GM19023 (cell line): ENCODE results near the gene LOXL3.
A peak's percentile ranks its signal among the peaks of the same experiment; 100 is the strongest.

ENCODE experiments used
- ATAC-seq: cut with Tn5 transposase; IDR thresholded peaks from one replicate; pipeline ENCODE4 v1.9.1; 2021; ENCODE audit warnings: mild to moderate bottlenecking, moderate library complexity; ENCODE audit not compliant: unreplicated experiment

LOXL3 gene, protein sequence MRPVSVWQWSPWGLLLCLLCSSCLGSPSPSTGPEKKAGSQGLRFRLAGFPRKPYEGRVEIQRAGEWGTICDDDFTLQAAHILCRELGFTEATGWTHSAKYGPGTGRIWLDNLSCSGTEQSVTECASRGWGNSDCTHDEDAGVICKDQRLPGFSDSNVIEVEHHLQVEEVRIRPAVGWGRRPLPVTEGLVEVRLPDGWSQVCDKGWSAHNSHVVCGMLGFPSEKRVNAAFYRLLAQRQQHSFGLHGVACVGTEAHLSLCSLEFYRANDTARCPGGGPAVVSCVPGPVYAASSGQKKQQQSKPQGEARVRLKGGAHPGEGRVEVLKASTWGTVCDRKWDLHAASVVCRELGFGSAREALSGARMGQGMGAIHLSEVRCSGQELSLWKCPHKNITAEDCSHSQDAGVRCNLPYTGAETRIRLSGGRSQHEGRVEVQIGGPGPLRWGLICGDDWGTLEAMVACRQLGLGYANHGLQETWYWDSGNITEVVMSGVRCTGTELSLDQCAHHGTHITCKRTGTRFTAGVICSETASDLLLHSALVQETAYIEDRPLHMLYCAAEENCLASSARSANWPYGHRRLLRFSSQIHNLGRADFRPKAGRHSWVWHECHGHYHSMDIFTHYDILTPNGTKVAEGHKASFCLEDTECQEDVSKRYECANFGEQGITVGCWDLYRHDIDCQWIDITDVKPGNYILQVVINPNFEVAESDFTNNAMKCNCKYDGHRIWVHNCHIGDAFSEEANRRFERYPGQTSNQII

DNA sequence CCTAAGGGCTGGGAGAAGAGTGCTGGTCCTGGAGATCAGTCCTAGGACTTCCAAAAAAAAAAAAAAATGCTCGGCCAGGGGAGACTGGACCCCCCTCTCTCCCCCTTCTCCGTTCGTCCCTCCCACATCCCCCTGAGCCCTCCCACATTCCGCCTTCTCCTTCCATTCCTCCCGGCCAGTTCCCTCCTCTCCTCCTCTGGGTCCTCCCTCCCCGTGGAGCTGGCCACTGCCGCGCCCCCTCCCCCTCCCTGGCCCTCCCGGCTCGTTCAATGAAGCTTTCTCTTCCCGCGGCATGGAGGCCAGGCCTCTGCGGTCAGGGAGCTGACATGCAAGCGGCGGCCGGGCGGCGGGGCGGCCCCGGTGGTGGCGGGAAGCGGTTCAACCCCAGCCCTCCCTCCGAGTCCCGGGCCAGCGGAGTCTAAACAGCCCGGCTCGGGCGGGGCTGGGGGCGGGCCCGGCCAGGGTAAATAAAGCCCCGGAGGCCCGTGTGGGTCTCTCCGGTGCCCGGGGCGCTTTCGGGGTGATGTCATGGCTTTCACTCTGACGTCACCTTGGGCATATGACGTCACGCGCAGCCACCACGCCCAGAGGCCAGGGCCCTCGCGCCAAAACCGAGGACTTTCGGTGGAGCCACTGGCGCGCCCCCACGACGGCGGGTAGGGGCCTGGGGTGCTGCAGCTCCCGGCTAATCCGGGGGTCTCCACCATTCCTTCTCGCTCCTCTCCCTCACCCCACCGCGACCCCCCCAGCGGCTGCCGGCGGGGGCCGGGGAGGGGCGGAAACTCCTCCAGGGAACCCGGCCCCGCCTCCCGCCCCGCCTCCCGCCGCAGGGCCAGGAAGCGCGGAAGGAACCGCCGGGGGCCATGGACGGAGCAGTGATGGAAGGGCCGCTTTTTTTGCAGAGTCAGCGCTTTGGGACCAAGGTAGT is at the start of gene LOXL3, which contains the start of gene DOK1:
TSS of gene LOXL3 (minus strand) at position 51 of the 928 bp plus-strand sequence. CDS start 1,308 bp downstream, outside the sequence.
TSS of gene DOK1 (plus strand) at position 829 of the 928 bp plus-strand sequence. CDS start at position 864, 35 bp downstream.
- peak; percentile 64 for ATAC-seq

DNA sequence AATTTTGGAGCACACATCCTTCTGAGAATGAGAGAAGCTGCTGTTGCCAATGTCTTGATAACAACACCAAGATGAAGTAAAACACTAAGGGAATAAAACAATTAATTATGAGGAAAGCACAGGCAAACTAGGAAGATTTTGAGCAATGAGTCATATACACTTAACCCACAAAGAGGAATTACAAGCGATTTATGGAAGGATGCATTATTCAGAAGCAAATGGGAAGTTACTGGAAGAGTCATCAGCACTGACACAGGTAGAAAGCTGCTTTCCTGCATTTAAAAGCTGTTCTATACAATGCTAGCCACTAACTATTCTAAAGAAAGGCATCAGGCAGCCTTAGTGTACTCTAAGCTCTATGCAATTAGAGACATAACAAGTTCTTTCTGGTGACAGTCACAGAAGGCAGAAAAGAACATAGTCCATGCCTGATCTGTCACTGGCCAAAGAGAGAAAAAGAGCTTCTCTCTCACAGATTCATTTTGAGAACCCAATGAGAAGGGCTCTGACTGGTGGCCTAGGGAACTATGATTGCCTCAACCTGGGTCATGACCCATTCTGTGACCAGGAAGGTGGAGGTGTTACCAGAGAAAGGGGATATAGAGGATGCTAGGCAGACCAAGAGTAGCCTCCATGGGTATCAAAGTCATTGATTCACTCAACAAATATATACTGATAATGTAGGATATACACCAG is 49.0 kb upstream of the LOXL3 start:
- ATAC-seq = no peak

DNA sequence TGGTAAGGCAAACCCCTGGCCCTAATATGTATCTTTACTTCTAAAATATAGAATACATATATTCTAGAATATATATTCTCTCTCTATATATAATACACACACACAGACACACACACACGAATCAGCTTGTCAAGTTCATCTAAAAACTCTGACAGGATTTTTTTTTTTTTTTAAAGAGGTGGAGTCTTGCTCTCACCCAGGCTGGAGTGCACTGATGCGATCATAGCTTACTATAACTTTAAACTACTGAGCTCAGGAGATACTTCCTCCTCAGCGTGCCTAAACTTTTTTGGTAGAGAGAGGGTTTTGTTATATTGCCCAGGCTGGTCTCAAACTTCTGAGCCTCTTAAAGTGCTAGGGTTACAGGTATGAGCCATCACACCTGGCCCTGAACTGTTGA is 45.9 kb upstream of the LOXL3 start:
- no peak for ATAC-seq

DNA sequence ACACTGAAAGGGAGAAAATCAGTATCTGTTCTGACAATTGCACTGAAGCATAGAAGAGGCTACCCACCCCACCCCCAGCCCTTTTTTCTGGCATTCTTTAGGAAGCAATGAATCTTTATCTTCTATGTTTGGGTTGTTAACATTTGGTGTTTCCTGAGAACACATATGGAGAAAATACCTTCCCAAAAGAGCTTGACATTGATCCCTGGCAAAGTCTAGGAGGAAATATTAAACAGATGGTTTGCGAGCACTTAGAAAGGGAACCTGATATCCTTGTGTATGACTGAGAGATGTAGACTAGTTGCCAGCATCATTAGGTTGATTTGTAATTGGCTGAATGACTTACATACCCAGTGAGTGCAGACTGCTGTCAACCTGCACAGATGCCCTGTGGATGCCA is 43.7 kb upstream of the LOXL3 start:
- no peak for ATAC-seq

DNA sequence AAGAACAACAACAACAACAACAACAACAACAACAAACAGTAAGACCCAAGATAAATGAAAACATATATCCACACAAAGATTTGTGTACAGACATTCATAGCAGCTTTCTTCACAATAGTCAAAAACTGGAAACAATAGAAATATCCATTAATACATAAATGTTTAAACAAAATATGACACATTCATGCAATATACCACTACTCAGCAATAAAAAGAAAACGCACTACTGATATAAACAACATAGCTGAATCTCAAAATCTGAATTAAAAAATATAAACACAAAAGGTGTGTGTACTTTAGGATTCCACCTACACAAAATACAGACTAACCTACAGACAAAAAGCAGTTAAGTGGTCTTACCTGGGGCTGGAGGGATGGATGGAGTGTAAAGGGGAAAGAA is 42.8 kb upstream of the LOXL3 start:
- no peak for ATAC-seq

DNA sequence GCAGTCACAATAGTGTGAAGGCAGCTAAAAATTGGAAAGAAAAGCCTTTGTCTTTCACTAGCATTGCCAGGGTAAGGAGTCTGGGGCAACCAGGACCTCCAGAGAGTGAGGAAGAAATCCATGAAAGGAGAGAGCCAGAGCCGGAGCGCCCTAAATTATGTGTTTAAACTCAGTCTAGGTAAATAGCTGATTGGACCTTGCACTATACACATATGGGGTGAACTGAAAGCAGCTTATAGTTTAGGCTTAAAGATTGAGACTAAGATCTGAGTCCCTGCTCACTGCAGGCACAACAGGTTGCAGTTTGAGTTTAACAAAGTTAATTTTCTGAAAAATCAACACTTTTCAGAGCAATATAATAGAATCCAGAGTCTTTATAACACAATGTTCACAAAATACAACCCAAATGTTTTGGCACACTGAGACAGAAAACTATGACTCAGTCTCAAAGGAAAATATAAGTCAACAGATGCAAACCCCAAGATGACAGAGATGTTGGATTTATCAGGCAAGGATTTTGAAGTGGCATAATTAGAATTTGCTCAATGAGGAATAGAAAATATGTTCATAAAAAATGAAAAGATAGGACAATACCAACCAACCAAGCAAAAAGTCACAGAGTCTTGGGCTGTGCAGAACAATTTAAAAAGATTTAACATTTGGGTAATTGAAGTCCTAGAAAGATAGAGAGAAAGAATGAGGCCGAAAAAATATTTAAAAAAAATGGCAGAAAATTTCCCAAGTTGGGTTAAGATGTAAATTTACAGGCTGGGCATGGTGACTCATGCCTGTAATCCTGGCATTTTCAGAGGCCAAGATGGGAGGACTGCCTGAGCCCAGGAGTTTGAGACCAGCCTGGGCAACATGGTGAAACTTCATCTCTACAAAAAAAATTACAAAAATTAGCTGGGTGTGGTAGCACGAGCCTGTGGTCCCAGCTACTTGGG is 40.4 kb upstream of the LOXL3 start:
- no peak for ATAC-seq

DNA sequence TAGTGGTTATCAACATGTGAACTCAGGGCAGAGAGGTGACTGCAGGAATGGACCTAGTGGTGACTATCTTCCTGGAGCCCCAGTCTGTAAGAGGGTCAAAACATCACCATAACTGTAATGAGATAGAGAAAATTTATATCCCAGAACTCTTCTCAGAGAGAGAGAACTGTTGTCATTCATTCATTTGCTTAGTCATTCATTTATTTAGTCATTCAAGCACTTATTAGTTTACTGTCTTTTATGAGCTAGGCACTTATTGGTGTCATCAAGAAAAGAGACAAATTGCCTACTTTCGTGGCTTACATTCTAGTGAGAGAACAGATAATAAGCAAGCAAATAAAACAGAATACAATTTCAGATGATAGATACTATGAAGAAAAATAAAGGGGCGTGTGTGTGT is 34.9 kb upstream of the LOXL3 start:
- ATAC-seq = no peak

DNA sequence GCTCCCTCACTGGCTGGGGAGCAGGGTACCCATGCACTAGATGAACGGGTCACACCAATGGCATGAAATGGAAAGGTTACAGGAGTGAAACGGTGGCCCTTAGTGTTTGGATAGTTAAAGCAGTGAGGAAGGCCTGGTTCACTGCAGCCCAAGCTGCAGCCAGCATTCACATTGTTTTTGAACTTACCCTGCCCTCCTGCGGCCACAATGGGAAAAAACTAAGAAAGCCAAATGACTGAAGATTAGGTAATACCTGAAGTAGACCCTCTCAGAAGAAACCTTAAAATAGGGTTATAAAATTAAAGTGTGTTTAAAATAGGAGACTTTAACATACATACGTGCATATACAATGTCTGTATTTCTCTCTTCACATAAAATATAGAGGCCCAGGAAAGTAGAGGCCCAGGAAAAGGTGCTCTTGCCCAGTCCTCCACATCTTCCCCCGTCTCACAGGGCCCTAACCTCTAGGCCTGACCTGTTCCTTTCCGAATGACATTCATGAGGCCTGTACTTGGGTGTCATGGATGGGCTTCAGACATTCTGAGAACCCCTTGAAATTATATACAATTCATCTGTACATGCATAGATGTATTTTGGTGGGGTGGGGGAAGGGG is 34.0 kb upstream of the LOXL3 start:
- ATAC-seq = peak; percentile 54

DNA sequence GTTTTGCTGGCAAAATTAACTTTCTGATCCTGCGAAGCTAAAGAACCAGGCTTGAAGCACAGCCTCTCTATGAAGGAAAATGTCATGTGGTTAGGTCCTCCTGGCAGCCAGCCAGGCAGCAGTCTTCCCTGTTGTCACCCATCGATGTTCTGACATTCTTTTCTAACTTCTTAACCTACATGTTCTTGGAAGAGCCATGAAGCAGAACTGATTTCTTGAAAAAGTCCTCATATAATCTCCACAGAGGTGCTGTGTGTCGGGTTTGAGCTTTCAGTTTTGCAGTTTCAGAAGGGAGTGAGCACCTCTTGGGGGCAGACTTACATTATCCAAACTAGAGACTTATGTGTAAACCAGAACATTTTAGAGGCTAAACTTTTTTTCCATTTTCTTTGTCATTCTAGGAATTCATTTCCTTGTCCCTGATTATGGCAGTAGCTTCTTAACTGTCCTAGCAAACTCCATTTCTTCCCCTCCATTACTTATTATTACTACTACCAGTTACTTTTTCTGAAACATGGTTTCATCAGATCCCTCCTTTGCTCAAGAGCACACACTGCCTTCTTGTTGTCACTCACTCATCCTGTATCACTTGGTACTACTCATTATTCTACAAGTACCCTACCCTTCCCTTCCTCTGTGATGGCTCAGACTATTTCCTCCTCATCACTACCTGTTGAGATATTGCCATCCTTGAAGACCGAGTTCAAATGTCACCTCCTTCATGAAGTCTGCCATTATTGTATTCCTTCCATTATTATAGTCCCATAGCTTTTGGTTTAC is 31.9 kb upstream of the LOXL3 start:
- ATAC-seq = no peak

DNA sequence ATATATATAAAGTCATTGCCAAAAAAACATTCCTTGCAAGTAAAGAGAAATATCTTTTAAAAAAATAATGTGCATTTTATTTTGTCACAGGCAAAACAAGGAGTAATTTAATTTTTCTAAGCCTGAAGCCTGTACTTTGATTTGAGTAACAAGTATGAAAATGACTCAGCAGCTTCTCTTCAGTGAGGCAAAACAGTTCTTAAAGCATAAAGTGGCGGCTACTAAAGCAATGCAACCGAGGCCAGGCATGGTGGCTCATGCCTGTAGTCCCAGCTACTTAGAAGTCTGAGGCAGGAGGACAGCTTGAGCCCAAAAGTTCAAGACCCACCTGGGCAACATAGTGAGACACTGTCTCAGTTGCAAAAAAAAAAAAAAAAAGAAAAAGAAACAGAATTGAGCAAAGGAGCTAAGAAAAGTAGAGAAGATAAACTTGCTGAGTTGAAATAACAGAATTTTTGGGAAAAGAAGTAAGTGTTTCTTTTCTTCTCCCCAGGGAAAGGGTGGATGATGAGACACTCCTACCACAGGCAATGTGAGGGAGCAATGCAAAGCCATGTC is 30.4 kb upstream of the LOXL3 start:
- ATAC-seq = no peak

DNA sequence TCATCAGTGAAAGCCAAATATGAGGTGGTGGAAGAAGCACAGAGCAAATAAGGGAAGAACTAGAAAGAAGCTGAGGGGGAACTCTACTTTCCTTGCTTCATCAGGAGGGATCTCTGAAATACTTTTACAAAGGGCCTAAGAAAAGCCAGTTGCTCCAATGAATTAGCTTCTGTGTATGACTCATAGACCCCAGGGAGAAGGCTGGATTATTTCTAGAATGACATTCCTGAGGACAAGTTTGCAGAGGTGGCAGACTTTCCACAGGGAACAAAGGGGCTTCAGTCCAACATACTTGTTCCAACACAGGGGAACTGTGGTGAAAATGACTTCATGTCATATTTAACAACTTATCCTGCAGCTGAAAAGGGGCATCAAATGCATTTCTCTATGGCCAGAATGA is 29.8 kb upstream of the LOXL3 start:
- no peak for ATAC-seq

DNA sequence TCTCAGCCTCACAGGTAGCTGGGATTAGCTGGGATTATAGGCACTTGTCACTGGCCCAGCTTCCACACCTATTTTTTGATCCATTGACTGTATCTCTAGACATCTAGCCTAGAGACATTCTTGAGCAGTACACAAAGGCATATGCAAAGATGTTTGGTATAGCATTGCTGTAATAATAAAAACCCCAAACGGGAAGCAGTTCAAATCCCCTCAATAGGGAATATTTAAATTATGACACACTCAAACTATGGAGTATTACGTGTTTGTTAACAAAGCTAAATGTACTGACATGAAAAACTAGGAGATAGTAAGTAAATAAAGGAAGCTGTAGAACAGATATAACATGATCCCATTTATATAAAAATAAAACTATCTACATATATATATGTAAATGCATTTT is 28.4 kb upstream of the LOXL3 start:
- no peak for ATAC-seq

DNA sequence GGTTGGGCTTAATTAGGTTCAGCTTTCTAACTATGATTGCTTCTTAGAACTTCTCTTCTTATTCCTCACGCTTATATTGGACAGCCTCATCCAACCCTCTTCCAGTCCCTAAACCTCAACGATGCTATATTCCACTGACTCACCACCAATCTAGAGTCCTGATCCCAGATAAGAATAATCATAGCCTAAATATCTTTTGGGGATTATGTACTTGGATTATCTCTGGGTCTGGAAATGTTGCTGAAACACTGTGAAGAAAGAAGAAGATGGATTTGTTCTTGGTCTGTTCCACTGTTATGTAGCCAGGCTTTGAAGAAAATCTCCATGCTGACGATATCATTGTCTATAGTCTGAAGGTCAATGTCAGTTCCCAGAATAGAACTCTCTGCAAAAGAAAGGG is 27.7 kb upstream of the LOXL3 start:
- no peak for ATAC-seq

DNA sequence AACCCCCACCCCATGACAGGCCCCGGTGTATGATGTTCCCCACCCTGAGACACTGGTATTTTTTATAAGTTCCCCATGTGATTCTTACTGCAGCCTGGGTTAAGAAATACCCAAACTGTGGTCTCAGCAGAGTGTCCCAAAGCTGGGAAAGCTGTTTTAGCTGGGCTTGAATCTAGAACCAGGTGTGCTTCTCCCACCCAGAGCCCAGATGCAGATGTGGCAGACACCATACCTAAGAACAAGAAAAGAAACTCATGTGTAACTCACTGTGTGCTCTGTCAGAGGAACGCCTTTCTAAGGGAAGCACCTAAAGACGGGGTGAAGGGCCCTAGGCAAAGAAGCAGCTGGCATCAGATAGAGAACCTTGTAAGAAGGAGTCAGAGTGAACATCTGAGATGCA is 24.7 kb upstream of the LOXL3 start:
- ATAC-seq = peak; percentile 38

DNA sequence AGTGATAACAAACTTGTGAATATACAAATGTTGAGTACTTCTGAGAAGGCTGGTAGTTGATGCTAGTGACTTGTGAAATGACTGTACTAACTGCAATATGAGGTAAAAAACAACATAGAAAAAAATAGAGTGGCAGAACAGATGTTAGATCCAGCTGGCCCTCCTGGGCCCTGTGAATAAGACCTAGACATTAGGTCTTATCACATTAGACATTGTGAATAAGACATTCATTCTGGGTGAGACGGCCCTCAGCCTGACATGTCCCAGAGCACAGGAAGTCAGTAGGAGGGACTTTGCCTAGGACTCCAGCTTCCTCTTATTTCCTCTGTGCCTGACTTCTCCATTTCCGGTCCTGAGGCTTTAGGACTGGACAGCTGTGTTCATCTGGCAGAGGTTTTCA is 23.7 kb upstream of the LOXL3 start:
- peak; percentile 40 for ATAC-seq

DNA sequence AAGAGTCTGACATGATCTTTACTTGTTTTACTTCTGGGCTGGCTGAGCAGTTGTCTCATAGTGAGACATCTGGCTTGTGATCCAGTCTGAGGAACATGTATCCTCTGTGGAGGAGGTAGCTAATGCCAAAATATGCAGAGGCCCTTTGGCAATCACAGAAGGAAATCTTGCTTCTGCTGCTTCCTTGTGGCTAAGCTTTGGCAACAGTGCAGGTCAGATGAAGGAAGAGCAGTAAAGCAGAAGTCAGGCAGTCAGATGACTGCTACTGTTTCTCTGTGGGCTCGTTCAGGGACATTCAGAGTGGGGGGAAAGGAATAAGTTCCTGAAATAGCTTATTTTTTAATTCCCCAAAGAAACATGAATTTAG is 23.1 kb upstream of the LOXL3 start:
- ATAC-seq = no peak

DNA sequence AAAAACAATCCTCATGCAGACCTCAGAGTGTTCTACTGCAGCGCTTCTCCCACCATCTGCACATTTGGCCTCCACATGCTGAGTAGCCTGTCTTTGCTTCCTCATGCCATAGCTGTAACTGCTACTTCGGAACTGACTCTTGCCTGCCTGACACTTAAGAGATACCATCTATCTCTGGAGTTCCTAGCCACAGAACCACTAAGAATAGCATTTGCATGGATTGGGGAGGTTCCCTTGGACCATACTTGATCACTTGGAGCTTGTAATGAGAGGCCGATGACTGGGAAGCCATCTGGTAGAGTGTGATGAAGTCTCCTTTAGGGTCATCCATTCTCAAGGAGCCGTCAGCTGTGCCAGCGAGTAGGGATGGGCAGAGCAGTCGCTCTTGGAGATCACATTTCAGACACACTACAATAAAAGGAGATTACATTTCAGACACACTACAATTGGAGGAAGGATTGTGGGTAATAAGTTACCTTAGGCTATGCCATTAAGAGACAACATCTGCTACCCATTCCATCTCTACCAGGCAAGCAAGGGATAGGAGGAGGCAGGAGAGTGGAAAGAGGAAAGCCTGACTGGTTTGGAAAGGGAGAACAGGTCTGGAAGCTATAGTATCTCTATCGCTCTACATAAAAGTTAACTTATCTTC is 22.6 kb upstream of the LOXL3 start:
- no peak for ATAC-seq
